Liver (tissue), 3 donors: ENCODE results near the gene GALNT17.

Experiments
- ATF3 ChIP-seq: IDR thresholded peaks from 2 replicates; pipeline ENCODE4 v1.6.1; 2016; ENCODE audit warnings: antibody characterized with exemption
- CTCF ChIP-seq: fragments of 150-350 bp; IDR thresholded peaks from 2 replicates; pipeline ENCODE4 v1.5.1; 2017; ENCODE audit warnings: improper control_type of control experiment, low read depth, low read length; ENCODE audit not compliant: missing input control
- EGR1 ChIP-seq, 2 donors: IDR thresholded peaks; 2 replicates each; pipeline ENCODE4 v1.6.1; 2016 to 2018; ENCODE audit warnings: antibody characterized with exemption in 2 of 2, low read depth in 2 of 2
- HNF4A ChIP-seq, 2 donors: conservative IDR thresholded peaks; 2 replicates each; pipeline ENCODE4 v1.6.1; 2016; ENCODE audit warnings: antibody characterized with exemption in 2 of 2, mild to moderate bottlenecking in 2 of 2
- JUND ChIP-seq, 2 donors: IDR thresholded peaks; 2 replicates each; pipeline ENCODE4 v1.6.1; 2016; ENCODE audit warnings: antibody characterized with exemption in 2 of 2
- MAX ChIP-seq: IDR thresholded peaks from 2 replicates; pipeline ENCODE4 v1.6.1; 2016; ENCODE audit warnings: antibody characterized with exemption
- RAD21 ChIP-seq, 2 donors: IDR thresholded peaks; 2 replicates each; pipeline ENCODE4 v1.6.1; 2016; ENCODE audit warnings: antibody characterized with exemption in 2 of 2, mild to moderate bottlenecking in 2 of 2
- RXRA ChIP-seq, 2 donors: IDR thresholded peaks; 2 replicates each; pipeline ENCODE4 v1.6.1; 2017 to 2018; ENCODE audit warnings: antibody characterized with exemption in 2 of 2, mild to moderate bottlenecking in 1 of 2
- SP1 ChIP-seq: IDR thresholded peaks from 2 replicates; pipeline ENCODE4 v1.6.1; 2018; ENCODE audit warnings: antibody characterized with exemption, mild to moderate bottlenecking
- donor health status: healthy.
- donor health status: healthy.

GRCh38 chr7:71479231-71479630 is 347.3 kb downstream of the GALNT17 start:
- TF ChIP-seq SP1 = no peak
- TF ChIP-seq JUND (IDR thresholded peaks at IDR 0.05) = no peak
- no peak for TF ChIP-seq CTCF
- no peak for TF ChIP-seq EGR1 (IDR thresholded peaks at IDR 0.05; ENCODE audit: low read depth in 2 of 2)
- no peak for TF ChIP-seq RAD21 (IDR thresholded peaks at IDR 0.05)
- TF ChIP-seq ATF3 = no peak
- no peak for TF ChIP-seq MAX
- TF ChIP-seq RXRA (IDR thresholded peaks at IDR 0.05) = no peak
- no peak for TF ChIP-seq HNF4A (conservative IDR thresholded peaks at IDR 0.05)
